Central memory CD4-positive, alpha-beta T cell (primary cell): ENCODE results near the gene GHITM.
"Not testable (repeated sequence)": the region's sequence is repeated elsewhere in the genome, so short reads cannot be mapped to it uniquely, and the experiment has no call there.

ENCODE experiments used
- DNase-seq: peaks from one replicate; pipeline ENCODE4 v3.0.0; 2022

Gene GHITM

DNA sequence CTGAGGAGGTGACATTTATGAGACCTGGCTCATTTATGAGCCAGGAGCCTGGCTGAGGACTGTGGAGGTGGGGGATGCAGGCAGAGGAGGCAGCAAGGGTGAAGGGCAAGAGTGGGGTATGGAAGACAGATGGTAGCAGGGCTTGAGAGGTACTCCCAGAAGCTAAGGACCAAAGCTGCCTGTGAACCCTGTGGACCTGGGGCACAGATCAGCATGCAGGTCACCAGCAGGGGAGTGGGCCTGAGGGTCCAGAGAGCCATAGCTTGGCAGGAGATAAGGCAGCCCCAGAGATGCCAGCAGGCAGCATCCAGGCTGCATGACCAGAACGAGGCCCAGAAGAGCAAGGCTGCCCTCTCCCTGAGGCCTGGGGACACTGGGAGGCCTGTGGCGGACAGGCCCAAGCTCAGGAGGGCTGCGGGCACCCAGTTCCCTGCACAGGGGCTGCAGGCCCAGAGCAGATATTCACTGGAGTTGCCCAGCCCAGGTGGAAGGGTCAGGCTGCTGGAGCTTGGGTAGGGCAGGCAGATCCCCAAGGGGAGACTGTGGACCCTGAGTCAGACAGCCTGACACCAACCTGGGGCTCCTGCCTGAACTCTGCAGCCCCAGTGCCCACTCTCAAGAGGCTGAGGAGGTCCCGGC is 37.6 kb downstream of the GHITM start:
- no peak for DNase-seq

- DNase-seq: peak; percentile 16
These were observed 38.3 kb downstream of the GHITM start for GRCh38 chr10:84177541-84178141.

DNA sequence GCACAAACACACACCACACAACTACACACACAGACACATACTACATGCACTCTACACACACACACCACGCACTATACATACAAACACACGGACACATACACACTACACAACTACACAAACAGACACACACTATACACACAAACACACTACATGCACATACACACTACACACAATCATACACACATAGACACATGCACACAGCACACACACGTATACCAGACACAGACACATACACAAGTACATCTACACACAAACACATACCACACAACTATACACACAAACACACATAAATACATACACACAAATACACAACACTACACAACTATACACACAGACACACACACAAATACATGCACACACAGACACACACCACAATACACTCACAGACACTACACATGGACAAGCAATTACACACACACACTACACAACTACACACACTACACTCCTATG is 38.9 kb downstream of the GHITM start:
- no peak for DNase-seq

- DNase-seq: peak; percentile 12
These were observed 39.9 kb downstream of the GHITM start for GRCh38 chr10:84179059-84179710.

- not testable (repeated sequence) for DNase-seq
These were observed 41.1 kb downstream of the GHITM start for GRCh38 chr10:84180386-84180785.

DNA sequence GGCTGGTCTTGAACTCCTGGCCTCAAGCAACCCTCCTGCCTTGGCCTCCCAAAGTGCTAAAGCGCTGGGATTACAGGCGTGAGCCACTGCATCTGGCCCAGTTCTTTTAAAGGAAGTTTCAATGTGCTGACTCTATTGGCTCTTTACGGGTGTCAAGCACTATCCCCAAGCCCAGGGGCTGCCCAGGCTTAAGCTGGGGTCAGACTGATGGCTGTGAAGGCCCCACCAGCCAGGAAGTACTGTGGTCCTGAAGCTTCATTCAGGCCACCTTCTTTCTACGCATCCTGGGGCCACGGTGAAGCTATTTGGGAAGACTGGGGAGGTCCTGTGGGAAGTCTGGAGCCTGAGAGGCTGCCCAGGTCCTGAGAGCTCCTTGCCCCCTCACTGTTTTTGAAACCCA is 42.3 kb downstream of the GHITM start:
- DNase-seq: no peak

- no peak for DNase-seq
These were observed 45.2 kb downstream of the GHITM start for GRCh38 chr10:84184517-84184916.

- DNase-seq: no peak
These were observed 46.3 kb downstream of the GHITM start for GRCh38 chr10:84185526-84186175.

DNA sequence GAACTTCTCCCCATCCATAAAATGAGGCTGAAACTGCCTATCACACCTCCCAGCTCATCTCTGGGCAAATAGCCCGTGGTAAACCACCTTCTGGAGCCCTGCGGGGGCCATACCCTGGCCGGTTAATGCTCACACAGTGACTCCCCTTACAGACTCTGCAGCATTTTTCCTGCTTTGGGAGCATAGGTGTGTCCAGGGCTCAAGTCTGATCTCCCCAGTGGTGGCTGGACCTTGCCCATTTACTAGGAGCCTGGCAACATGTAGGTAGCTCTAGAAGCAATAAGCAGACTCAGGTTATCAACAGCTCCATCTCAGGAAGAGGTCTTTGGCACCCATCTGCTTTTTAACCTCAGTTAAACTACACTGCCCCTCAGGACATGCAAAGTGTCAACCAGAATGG is 49.5 kb downstream of the GHITM start:
- no peak for DNase-seq

DNA sequence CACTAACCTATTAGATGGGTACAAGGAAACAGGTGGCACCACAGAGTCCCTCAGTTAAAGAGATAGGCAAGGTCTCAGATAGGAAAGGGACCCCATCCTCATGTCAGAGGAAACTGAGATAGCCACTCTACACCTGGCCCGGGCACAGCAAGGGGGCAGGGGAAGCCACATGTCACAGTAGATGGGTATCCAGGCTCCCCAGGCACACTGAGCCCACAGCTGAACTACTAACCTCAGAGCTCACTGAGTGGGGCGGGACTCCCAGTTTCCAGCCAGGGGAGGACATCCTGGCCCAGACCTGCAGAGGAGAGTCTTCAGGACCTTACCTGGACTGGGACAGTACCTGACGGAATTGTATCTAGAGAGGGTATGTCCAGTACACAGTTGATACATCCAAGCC is 51.3 kb downstream of the GHITM start:
- no peak for DNase-seq

DNA sequence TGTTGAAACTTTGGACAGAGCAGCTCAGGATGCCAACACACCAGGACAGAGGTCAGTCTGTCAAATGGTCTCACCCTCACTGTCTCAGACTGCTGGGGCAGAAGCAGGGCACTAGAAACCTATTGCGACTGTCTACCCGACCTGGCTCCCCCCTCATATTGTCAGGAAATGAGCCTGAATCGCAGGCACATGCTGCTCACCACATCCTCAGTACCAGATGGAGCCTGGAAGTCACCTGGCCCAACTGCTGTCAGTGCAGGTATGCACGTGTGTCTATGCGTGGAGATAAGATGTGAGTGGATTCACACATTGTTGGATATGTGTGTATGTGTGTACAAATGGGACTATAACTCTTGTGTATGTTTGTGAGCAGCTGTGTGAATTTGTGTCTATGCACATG is 51.8 kb downstream of the GHITM start:
- no peak for DNase-seq

DNA sequence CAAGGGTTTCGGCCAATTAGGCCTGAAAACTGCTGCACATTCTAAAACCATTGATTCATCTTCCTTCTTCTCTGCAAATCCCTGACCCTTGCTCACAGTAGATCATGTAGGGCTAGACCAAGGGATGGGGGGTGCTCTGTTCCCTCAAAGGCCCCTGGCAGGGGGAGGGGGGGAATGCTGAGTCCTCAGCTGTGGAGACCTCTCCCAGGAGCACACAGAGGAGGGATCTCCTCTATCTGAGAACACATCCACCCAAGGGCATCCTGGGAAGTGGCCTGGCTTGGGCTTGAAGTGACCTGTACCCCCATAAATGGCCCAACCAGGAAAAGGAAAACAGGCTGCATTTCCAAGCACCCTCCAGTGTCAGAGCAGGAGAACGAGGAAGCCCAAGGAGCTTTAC is 54.0 kb downstream of the GHITM start:
- no peak for DNase-seq

DNA sequence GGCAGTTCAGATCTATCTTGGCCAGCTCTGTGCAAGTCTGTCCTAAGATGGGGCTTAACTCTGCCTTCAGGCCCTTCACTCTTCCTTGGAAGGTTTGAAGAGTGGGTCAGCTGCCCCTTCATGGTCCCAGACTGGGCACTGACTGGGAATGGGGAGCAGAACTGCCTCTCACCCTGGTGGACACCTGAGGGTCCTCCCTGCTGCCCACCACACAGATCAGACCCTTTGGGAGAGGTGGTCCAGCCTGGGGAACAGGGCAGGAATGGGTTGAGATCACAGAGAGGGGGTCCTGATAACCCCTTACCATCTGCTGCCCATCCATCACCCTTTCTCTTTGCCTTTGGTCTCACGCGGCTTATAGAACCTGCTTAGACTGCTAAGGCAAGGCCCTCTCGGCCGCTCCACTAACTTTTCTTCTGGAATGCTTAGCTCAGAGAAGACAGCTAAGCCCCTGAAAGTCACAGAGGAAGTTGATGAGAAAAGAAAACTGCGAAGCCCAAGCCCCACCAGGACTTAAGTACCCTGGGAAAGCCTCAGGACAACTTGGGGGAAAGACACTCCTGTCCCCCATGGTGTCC is 54.6 kb downstream of the GHITM start:
- no peak for DNase-seq

- no peak for DNase-seq
These were observed 55.2 kb downstream of the GHITM start, which contains the start of gene CDHR1 for GRCh38 chr10:84194424-84195043. TSS of gene CDHR1 (plus strand) at chr10:84194537. CDS start at chr10:84194761, 224 bp downstream.

DNA sequence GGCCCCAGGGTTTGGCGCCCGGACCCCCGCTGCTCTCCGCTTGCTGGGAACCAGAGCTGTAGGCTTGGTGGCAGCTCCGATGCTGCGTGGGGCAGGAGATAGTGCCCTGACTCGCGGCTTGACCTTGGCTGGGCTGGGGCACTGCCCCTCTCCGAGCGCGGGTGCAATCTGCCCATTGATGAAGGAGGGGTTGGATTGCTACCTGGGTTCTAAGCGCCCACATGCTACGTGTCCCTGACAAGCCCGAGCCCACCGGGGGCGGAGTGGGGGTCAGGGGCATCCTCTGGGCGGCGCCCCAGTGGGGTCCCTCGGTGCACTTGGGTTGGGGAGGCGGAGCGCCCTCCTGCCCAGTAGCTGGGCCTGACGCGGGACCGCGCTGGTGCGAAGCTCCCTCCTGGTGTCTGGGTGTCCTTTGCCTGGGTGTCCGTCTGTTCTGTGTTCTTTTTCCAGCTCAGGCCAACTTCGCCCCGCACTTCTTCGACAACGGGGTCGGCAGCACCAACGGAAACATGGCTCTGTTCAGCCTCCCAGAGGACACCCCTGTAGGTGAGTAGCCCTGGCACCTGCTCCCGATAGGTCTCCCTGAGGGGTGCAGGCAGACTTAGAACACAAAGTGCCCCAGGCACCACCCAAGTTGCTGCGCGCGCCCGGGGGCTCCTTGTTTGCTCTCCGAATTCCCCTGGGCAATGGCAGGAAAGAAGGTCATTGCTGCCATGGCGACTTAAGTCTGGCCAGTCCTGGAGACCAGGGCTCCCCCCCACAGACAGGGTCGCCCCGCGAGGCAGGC is 55.9 kb downstream of the GHITM start:
- no peak for DNase-seq

DNA sequence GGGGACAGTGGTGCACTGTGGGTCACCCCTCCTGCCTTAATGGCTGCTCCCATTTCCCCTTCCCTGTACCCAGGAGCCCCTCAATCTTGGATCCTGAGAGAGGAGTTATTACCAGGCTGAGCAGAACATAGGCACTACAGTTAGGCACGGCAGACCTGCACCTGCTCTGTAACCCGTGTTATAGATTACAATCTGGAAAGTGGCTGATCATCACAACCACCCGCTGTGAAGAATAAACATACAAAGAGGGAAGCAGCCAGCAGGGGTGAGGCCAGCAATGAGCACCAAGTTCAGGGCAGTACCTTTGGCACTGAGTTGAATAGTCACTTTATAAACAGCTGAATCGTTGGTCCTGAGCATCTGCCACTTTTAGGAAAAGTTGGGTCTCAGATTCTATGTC is 56.8 kb downstream of the GHITM start:
- no peak for DNase-seq

DNA sequence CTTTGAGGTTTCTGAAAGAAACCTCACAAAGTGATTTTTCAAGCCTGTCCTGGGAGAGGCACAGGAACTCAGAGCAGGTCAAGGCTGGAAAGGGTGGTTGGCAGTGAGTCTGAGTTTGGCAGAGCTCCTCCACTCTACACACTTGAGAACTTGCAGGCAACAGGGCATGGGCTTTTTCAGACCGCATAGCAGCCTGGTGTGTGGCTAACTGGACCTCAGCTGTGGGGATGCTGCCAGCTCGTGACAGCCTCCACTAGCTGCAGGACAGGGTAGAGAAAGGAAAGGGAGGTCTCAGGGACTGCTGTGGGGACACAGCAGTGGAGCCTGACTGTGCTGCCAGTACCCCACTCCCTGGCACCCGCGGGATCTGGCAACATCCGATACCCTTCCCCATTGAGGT is 57.6 kb downstream of the GHITM start:
- no peak for DNase-seq

DNA sequence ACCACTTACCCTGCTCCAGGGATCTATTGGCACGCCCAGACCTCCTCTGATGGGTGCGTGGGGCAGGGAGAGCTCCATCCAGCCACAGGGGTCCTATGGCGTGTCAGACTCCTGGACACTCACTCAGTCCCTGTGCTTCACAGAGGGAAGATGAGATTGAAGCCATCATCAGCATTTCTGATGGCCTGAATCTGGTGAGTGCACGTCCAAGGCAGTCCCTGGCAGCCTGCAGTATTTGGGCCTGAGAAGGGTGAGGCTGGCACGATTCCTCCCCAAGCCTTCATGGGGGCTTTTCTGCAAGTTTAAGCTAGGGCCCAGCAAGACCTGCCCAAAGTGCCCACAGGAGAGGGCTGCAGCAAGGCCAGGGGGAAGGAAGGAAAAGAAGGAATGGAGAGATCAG is 58.3 kb downstream of the GHITM start:
- no peak for DNase-seq

GRCh38 chr10:84198206-84198915 is 59.1 kb downstream of the GHITM start:
- DNase-seq: no peak

GRCh38 chr10:84200537-84201243 is 61.4 kb downstream of the GHITM start:
- DNase-seq: no peak

- no peak for DNase-seq
These were observed 61.9 kb downstream of the GHITM start for GRCh38 chr10:84201244-84201606.
